Immature natural killer cell (primary cell): ENCODE results near the gene KIF16B. TPM values are rescaled to one million over a fixed set of nuclear protein-coding genes. Genes with fewer than 3 reads are reported as not detected.
"Not testable (repeated sequence)": the region's sequence is repeated elsewhere in the genome, so short reads cannot be mapped to it uniquely, and the experiment has no call there.

ENCODE experiments used
- DNase-seq, 3 donors: peaks; one replicate each; pipeline ENCODE4 v3.0.0; 2022; ENCODE audit warnings: mixed read lengths in 1 of 3
- H3K27ac Mint-ChIP-seq, 6 donors: one replicate each; pipeline ENCODE4 v1.8.0; 2020; ENCODE audit warnings: mixed read lengths in 6 of 6, mild to moderate bottlenecking in 5 of 6, inconsistent platforms in 4 of 6, moderate library complexity in 3 of 6
- H3K27me3 Mint-ChIP-seq, 3 donors: one replicate each; pipeline ENCODE4 v1.8.0; 2020 to 2021; ENCODE audit warnings: low read depth in 3 of 3, mild to moderate bottlenecking in 3 of 3, mixed read lengths in 3 of 3, moderate library complexity in 3 of 3, inconsistent platforms in 1 of 3
- H3K36me3 Mint-ChIP-seq, 3 donors: one replicate each; pipeline ENCODE4 v1.8.0; 2020; ENCODE audit warnings: mixed read lengths in 3 of 3, inconsistent platforms in 2 of 3, mild to moderate bottlenecking in 2 of 3
- H3K4me1 Mint-ChIP-seq, 2 donors: one replicate each; pipeline ENCODE4 v1.8.0; 2020; ENCODE audit warnings: inconsistent platforms in 2 of 2, mild to moderate bottlenecking in 2 of 2, mixed read lengths in 2 of 2, moderate library complexity in 1 of 2
- H3K4me3 Mint-ChIP-seq, 5 donors: one replicate each; pipeline ENCODE4 v1.8.0; 2020; ENCODE audit warnings: mild to moderate bottlenecking in 5 of 5, mixed read lengths in 5 of 5, inconsistent platforms in 3 of 5, moderate library complexity in 3 of 5
- H3K9me3 Mint-ChIP-seq, 6 donors: one replicate each; pipeline ENCODE4 v1.8.0; 2020; ENCODE audit warnings: mild to moderate bottlenecking in 6 of 6, mixed read lengths in 6 of 6, inconsistent platforms in 4 of 6, moderate library complexity in 3 of 6
- polyA plus RNA-seq, 3 donors: library from polyadenylated mRNA; unstranded; fragments of 300-500 nt; fragmentation: Illumina TruSeq; gene quantifications; one replicate each; pipeline ENCODE4 v1.2.3, GENCODE V29; 2021

Gene KIF16B
- polyA plus RNA-seq, 3 donors from 2014 or later, result 0.59 to 5.4 (median 1.1) TPM

- peaks cover 0 to 4% (median 0%) of the 10 kb centered on the region in 3 donors for H3K27me3 Mint-ChIP-seq
- H3K4me3 Mint-ChIP-seq, result no peak overlapping the region
These were observed 35.3 kb downstream of the KIF16B start for GRCh38 chr20:16537918-16538317.

GRCh38 chr20:16537025-16537665 lies 36.1 kb downstream of the KIF16B start:
- no peak overlapping the region for H3K27ac Mint-ChIP-seq
- H3K4me3 Mint-ChIP-seq, result no peak overlapping the region
- H3K36me3 Mint-ChIP-seq, result peaks cover 0 to 5% (median 0%) of the 10 kb centered on the region in 3 donors
- no peaks in the 10 kb centered on the region for H3K4me1 Mint-ChIP-seq
- no peaks in the 10 kb centered on the region for H3K9me3 Mint-ChIP-seq
- H3K27me3 Mint-ChIP-seq, result peaks cover 0 to 4% (median 0%) of the 10 kb centered on the region in 3 donors
- DNase-seq, result no peak

More at GRCh38 chr20:16537918-16538317, 35.3 kb downstream of the KIF16B start:
- no peaks in the 10 kb centered on the region for H3K9me3 Mint-ChIP-seq
- peaks cover 0 to 5% (median 0%) of the 10 kb centered on the region in 3 donors for H3K36me3 Mint-ChIP-seq
- H3K4me1 Mint-ChIP-seq, result peaks cover 2 to 5% of the 10 kb centered on the region in 2 donors
- no peak overlapping the region for H3K27ac Mint-ChIP-seq
- no peak for DNase-seq

GRCh38 chr20:16535277-16535676 lies 38.0 kb downstream of the KIF16B start:
- H3K4me1 Mint-ChIP-seq, result no peaks in the 10 kb centered on the region
- H3K36me3 Mint-ChIP-seq, result peaks cover 0 to 5% (median 0%) of the 10 kb centered on the region in 3 donors
- H3K9me3 Mint-ChIP-seq, result no peaks in the 10 kb centered on the region
- DNase-seq, result no peak
- peaks cover 0 to under 1% (median 0%) of the 10 kb centered on the region in 3 donors for H3K27me3 Mint-ChIP-seq
- H3K27ac Mint-ChIP-seq, result no peak overlapping the region
- no peak overlapping the region for H3K4me3 Mint-ChIP-seq

- Mint-ChIP-seq H3K27me3 (no peaks in the 10 kb centered on the region), H3K9me3 (no peaks in the 10 kb centered on the region), H3K36me3 (no peaks in the 10 kb centered on the region), H3K27ac (no peak overlapping the region), H3K4me1 (no peaks in the 10 kb centered on the region), H3K4me3 (no peak overlapping the region)
- DNase-seq, result no peak
These were observed 39.7 kb downstream of the KIF16B start for GRCh38 chr20:16533502-16533901.

- Mint-ChIP-seq H3K4me3 (no peak overlapping the region), H3K4me1 (no peaks in the 10 kb centered on the region), H3K27ac (no peak overlapping the region), H3K36me3 (peaks cover 5 to 6% (median 5%) of the 10 kb centered on the region in 3 donors), H3K9me3 (no peaks in the 10 kb centered on the region), H3K27me3 (no peaks in the 10 kb centered on the region)
- DNase-seq, result no peak
These were observed 41.8 kb downstream of the KIF16B start for GRCh38 chr20:16531485-16531884.

GRCh38 chr20:16530201-16530681 lies 43.0 kb downstream of the KIF16B start:
- no peaks in the 10 kb centered on the region for H3K27me3 Mint-ChIP-seq
- no peaks in the 10 kb centered on the region for H3K4me1 Mint-ChIP-seq
- DNase-seq, result no peak
- H3K27ac Mint-ChIP-seq, result no peak overlapping the region
- H3K36me3 Mint-ChIP-seq, result peaks cover 11 to 15% (median 14%) of the 10 kb centered on the region in 3 donors
- H3K4me3 Mint-ChIP-seq, result no peak overlapping the region
- H3K9me3 Mint-ChIP-seq, result no peaks in the 10 kb centered on the region

GRCh38 chr20:16528078-16528477 lies 45.2 kb downstream of the KIF16B start:
- Mint-ChIP-seq H3K27me3 (no peaks in the 10 kb centered on the region), H3K9me3 (peaks cover 0 to 2% (median 0%) of the 10 kb centered on the region in 6 donors), H3K4me1 (no peaks in the 10 kb centered on the region), H3K27ac (no peak overlapping the region), H3K36me3 (peaks cover 17 to 34% (median 25%) of the 10 kb centered on the region in 3 donors), H3K4me3 (no peak overlapping the region)
- no peak for DNase-seq

GRCh38 chr20:16527438-16527837 lies 45.8 kb downstream of the KIF16B start:
- H3K4me1 Mint-ChIP-seq, result no peaks in the 10 kb centered on the region
- H3K9me3 Mint-ChIP-seq, result peaks cover 0 to 7% (median 0%) of the 10 kb centered on the region in 6 donors
- H3K27me3 Mint-ChIP-seq, result no peaks in the 10 kb centered on the region
- H3K4me3 Mint-ChIP-seq, result no peak overlapping the region
- DNase-seq, result no peak
- H3K27ac Mint-ChIP-seq, result no peak overlapping the region
- peaks cover 17 to 40% (median 31%) of the 10 kb centered on the region in 3 donors for H3K36me3 Mint-ChIP-seq

GRCh38 chr20:16526433-16527380 lies 46.5 kb downstream of the KIF16B start:
- no peak overlapping the region for H3K27ac Mint-ChIP-seq
- H3K27me3 Mint-ChIP-seq, result no peaks in the 10 kb centered on the region
- H3K9me3 Mint-ChIP-seq, result peaks cover 0 to 7% (median 0%) of the 10 kb centered on the region in 6 donors
- H3K4me3 Mint-ChIP-seq, result no peak overlapping the region
- no peak for DNase-seq
- no peaks in the 10 kb centered on the region for H3K4me1 Mint-ChIP-seq
- H3K36me3 Mint-ChIP-seq, result peaks cover 17 to 45% (median 34%) of the 10 kb centered on the region in 3 donors

GRCh38 chr20:16522651-16523050 lies 50.6 kb downstream of the KIF16B start:
- not testable (repeated sequence) for H3K27ac Mint-ChIP-seq, DNase-seq

GRCh38 chr20:16520154-16520553 lies 53.1 kb downstream of the KIF16B start:
- Mint-ChIP-seq H3K9me3 (peaks cover 0 to 7% (median 0%) of the 10 kb centered on the region in 6 donors), H3K4me1 (peaks cover 3 to 8% of the 10 kb centered on the region in 2 donors), H3K36me3 (peaks cover 1 to 31% (median 31%) of the 10 kb centered on the region in 3 donors)

More at GRCh38 chr20:16522651-16523050, 50.6 kb downstream of the KIF16B start:
- H3K27me3 Mint-ChIP-seq, H3K4me1 Mint-ChIP-seq, H3K9me3 Mint-ChIP-seq, H3K4me3 Mint-ChIP-seq: not testable (repeated sequence)
- H3K36me3 Mint-ChIP-seq, result peaks cover 17 to 45% (median 44%) of the 10 kb centered on the region in 3 donors

GRCh38 chr20:16519673-16520072 lies 53.6 kb downstream of the KIF16B start:
- not testable (repeated sequence) for H3K9me3 Mint-ChIP-seq, H3K27ac Mint-ChIP-seq, H3K4me1 Mint-ChIP-seq, H3K27me3 Mint-ChIP-seq, DNase-seq, H3K4me3 Mint-ChIP-seq
- peaks cover 0 to 26% (median 26%) of the 10 kb centered on the region in 3 donors for H3K36me3 Mint-ChIP-seq

More at GRCh38 chr20:16520154-16520553, 53.1 kb downstream of the KIF16B start:
- Mint-ChIP-seq H3K4me3 (no peak overlapping the region), H3K27me3 (no peaks in the 10 kb centered on the region), H3K27ac (no peak overlapping the region)
- no peak for DNase-seq

GRCh38 chr20:16518784-16519084 lies 54.5 kb downstream of the KIF16B start:
- no peak for DNase-seq
- Mint-ChIP-seq H3K4me1 (peaks cover 3 to 8% of the 10 kb centered on the region in 2 donors), H3K36me3 (peaks cover 3 to 22% (median 19%) of the 10 kb centered on the region in 3 donors), H3K27me3 (no peaks in the 10 kb centered on the region), H3K4me3 (no peak overlapping the region), H3K9me3 (peaks cover 0 to 7% (median 0%) of the 10 kb centered on the region in 6 donors), H3K27ac (no peak overlapping the region)
